HG03280 (cell line): ENCODE data around the gene NAP1L4.
"Not testable (repeated sequence)": the region's sequence is repeated elsewhere in the genome, so short reads cannot be mapped to it uniquely, and the experiment has no call there.

Experiments
- ATAC-seq: cut with Tn5 transposase; IDR thresholded peaks from one replicate; pipeline ENCODE4 v1.9.1; 2021; ENCODE audit warnings: mild to moderate bottlenecking, moderate library complexity; ENCODE audit not compliant: unreplicated experiment

Gene NAP1L4

GRCh38 chr11:2911088-2911784, 80.9 kb downstream of the NAP1L4 start:
- no peak for ATAC-seq

GRCh38 chr11:2910401-2910955, 81.7 kb downstream of the NAP1L4 start:
- ATAC-seq, result no peak

GRCh38 chr11:2909133-2909902, 82.8 kb downstream of the NAP1L4 start:
- ATAC-seq, result no peak

- no peak for ATAC-seq
Measured at GRCh38 chr11:2908130-2908529, 84.0 kb downstream of the NAP1L4 start.

GRCh38 chr11:2905299-2905698, 86.8 kb downstream of the NAP1L4 start:
- ATAC-seq, result not testable (repeated sequence)

GRCh38 chr11:2904153-2905052, 87.7 kb downstream of the NAP1L4 start:
- ATAC-seq, result no peak

- ATAC-seq, result no peak
Measured at GRCh38 chr11:2903672-2904011, 88.5 kb downstream of the NAP1L4 start.

GRCh38 chr11:2902784-2903671, 89.1 kb downstream of the NAP1L4 start:
- ATAC-seq, result no peak

GRCh38 chr11:2901854-2902783, 90.0 kb downstream of the NAP1L4 start:
- ATAC-seq, result peak; percentile 97

- ATAC-seq, result no peak
Measured at GRCh38 chr11:2901196-2901796, 90.8 kb downstream of the NAP1L4 start.

- no peak for ATAC-seq
Measured at GRCh38 chr11:2899080-2899783, 92.9 kb downstream of the NAP1L4 start.

- no peak for ATAC-seq
Measured at GRCh38 chr11:2898366-2899079, 93.6 kb downstream of the NAP1L4 start.

- ATAC-seq, result no peak
Measured at GRCh38 chr11:2897048-2897447, 95.1 kb downstream of the NAP1L4 start.

GRCh38 chr11:2896047-2896446, 96.1 kb downstream of the NAP1L4 start:
- ATAC-seq, result no peak
